Activated naive CD4-positive, alpha-beta T cell treated with anti-CD3 and anti-CD28 coated beads, Interleukin-2, amount 50 U/mL, for 72 hours (primary cell): ENCODE results near the gene TCF4. TPM values are rescaled to one million over a fixed set of nuclear protein-coding genes. Genes with fewer than 3 reads are reported as not detected.

Source experiments
- ATAC-seq, 2 donors: fragments of 150-1000 bp; cut with Tn5 transposase; 2 replicates each; pipeline ENCODE4 v1.10.0; 2021; ENCODE audit warnings: mild to moderate bottlenecking in 2 of 2, moderate library complexity in 2 of 2
- DNase-seq, 2 donors: peaks; one replicate each; pipeline ENCODE4 v3.0.0; 2021 to 2022; ENCODE audit warnings: low spot score in 2 of 2
- H3K27ac Mint-ChIP-seq, 2 donors: one replicate each; pipeline ENCODE4 v1.8.0; 2022; ENCODE audit warnings: mild to moderate bottlenecking in 2 of 2, mixed read lengths in 2 of 2
- H3K36me3 Mint-ChIP-seq, 2 donors: one replicate each; pipeline ENCODE4 v1.8.0; 2022; ENCODE audit warnings: mixed read lengths in 2 of 2
- H3K9me3 Mint-ChIP-seq, 2 donors: one replicate each; pipeline ENCODE4 v1.8.0; 2022; ENCODE audit warnings: mixed read lengths in 2 of 2
- total RNA-seq, 2 donors: library from RNA; stranded (reverse); gene quantifications; one replicate each; pipeline ENCODE4 v1.2.3, GENCODE V29; 2022

The TCF4 gene
- total RNA-seq, 2 donors from 2014 or later: 0.46 to 1.6 TPM

DNA sequence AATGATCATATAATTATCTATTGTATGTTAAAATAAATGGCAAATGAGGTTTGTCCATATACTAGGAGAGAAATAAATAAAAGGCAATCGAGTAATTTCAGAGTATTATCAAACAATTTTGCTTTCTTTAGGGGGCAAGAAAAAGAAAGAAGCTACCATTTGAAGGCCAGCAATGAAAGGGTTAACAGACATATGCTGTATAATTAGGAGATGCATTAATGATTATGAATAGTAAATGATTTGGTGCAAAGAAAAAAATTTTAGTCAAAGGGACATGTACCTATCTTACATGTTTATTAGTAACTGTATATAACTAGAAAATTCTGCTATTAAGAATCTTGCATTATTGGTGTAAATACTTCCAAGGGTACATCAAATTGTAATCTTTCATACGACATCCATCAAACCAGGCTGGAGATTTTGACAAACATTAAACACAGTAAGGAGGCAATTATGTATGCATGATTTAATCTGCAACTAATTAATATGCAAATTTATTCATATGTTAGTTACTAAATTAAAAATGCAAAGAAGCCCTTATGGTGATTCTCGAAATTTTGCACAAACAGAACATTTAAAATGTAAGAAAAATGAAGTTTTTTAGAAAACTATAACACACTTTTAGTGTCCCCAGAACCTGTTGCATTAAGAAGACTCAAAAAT is 251.4 kb downstream of the TCF4 start:
- no peak for ATAC-seq
- Mint-ChIP-seq H3K9me3 (no peaks in the 10 kb centered on the region), H3K27ac (no peak overlapping the region), H3K36me3 (no peaks in the 10 kb centered on the region)
- DNase-seq: no peak

DNA sequence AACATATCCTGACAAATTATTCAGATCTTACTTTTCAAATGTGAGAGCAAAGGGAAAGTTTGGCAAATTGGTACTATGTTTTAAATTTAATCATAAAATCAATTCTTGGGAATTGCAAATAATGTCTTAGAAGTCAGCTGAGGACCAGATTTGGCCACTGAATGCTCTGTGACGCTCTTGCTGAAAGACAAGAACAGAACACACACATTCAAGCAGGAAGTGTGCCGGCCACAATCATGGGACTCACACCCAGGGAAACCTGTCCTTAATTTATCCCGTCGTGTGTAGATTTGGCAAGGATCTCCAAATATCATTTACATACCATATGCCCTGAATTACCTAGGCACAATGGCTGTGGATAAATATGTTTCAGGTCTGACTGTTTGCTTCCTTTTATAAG is 253.1 kb downstream of the TCF4 start:
- no peaks in the 10 kb centered on the region for H3K9me3 Mint-ChIP-seq

DNA sequence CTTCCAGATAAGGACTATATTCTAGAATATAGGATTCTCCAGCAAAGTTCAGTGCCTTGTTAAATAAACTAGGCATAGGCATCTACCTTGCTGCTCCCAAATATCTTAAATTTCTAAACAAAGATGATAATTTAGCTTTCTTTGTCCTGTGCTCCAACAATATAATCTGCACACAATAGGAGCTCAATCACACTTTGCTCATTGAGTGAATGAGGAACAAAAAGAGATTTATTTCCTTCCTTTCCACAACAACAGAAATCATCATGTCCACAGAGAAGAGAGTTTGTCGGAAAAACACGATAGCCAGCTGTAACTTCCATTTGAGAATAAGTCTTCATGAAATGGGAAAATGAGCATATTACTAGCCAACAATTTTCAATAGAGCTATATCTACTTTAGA is 256.7 kb downstream of the TCF4 start:
- no peak for DNase-seq
- H3K36me3 Mint-ChIP-seq: no peaks in the 10 kb centered on the region
- no peak for ATAC-seq
- H3K9me3 Mint-ChIP-seq: no peaks in the 10 kb centered on the region
- no peak overlapping the region for H3K27ac Mint-ChIP-seq

More for the DNA sequence above, 253.1 kb downstream of the TCF4 start:
- DNase-seq (no peak), ATAC-seq (no peak)
- Mint-ChIP-seq H3K27ac (no peak overlapping the region), H3K36me3 (no peaks in the 10 kb centered on the region)

DNA sequence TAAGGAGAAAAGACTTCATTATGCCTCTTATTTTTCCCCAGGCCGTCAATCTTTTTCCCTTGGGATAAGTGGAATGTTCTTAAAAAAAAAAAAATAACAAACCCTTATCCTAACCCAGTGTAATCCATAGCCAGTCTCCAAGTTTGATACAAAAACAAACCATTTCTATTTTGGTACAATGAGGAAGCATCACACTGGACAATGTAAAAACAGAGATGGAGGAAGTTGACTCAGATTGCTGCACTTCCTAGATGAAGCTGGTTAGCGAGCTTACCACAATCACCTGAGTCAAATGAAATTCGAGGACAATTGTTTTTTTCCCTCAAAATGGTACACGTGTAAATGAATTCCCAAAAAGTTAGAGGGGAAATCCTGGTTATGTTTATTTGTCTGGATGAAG is 259.7 kb downstream of the TCF4 start:
- Mint-ChIP-seq H3K36me3 (no peaks in the 10 kb centered on the region), H3K9me3 (no peaks in the 10 kb centered on the region), H3K27ac (no peak overlapping the region)
- no peak for ATAC-seq
- no peak for DNase-seq

DNA sequence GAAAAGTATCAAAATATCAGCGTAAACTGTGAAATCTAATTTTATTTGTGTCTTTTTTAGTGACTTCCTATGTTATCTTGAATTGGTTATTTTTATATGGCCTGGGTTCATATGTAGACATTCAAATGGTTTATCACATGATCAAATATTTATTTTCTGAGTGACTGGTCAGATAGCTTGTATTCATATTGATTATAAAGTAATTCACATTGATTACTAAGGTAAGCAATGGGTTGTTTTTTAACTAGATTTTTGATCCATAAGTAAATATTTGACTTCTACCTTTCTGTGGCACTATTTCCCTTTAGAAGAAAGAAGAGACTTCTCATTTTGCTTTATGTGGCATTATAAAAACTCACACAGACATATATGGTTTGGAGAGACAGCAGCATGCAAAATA is 260.5 kb downstream of the TCF4 start:
- no peak for DNase-seq
- Mint-ChIP-seq H3K9me3 (no peaks in the 10 kb centered on the region), H3K27ac (no peak overlapping the region)

DNA sequence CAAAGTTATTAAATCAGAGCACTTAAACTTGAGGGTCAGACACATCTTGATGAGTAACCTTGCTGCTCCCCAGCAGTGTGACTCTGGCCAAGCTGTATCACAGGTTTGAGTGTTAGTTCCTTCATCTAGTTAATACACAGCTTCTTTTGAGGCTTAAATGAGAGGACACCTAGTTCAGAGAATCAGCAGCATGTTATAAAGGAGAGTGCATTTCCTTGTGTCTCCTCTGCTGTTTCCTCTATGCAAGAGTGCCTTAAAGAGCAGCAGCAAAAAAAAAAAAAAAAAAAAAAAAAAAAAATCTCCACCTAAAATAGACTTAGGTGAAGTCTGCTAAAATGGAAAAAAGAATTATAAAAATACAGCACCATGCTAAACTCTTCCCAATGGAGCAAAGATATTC is 261.9 kb downstream of the TCF4 start:
- Mint-ChIP-seq H3K9me3 (no peaks in the 10 kb centered on the region), H3K27ac (no peak overlapping the region), H3K36me3 (no peaks in the 10 kb centered on the region)
- ATAC-seq (no peak), DNase-seq (no peak)

More for the DNA sequence above, 260.5 kb downstream of the TCF4 start:
- no peaks in the 10 kb centered on the region for H3K36me3 Mint-ChIP-seq
- no peak for ATAC-seq

DNA sequence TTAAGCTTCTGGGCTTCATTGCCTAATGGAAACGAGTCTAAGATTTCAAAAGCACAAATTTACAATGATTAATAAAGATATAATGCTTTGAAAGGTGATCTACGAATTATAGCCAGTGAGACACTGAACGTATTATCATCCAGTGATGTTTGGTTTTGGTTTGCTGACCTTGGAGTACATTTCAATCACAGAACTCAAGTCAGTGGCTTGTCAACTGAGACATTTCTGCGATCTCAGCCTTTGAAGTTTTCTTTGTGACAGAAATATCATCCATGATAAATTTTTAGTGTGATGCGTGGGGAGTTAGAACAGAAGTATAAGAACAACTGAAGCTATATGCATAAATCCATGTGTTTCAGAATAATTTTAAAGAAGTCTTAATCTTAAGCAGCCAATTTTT is 263.8 kb downstream of the TCF4 start:
- no peak overlapping the region for H3K27ac Mint-ChIP-seq
- no peaks in the 10 kb centered on the region for H3K36me3 Mint-ChIP-seq
- DNase-seq: no peak
- no peaks in the 10 kb centered on the region for H3K9me3 Mint-ChIP-seq
- ATAC-seq: no peak

DNA sequence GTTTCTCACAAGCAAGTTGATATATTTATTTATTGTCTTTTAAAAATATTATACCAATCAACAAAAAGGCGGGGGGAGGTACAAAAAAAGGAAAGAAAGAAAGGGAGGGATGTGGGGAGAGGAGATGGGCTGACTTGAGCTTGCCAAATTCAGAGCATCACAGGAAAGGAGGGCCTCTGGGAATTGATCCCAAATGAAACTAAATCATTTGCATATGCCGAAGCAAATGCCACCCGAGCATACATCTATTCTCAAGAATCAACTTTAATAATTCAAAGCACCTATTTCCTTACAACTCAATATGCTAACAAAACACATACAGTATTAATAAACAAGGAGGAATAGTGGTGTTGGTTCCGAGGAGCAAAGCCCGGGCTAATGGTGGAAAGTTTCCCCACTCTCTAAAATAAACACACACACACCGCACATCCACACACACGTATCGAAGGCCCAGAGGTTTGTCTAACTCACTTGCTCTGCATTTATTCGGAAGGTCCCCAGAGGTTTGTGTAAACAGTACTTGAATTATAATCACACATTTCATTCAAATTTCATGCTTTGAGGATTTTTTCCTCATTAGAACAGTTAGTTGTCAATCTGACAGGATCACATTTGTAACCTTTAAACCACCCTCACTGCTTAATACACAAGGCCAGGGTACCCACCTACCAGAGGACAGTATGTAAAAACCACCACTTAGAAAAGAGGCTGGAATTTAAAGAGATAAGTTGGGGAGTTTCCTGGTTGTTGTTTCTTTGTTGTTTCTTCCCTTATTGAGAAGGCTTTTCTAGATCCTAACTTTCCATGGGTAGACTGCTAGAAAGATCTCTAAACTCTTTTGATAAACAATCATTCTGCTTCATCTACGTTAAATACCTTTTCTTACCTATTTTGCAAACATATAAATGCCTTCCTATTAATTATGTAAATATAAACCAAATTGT is 264.7 kb downstream of the TCF4 start:
- ATAC-seq (no peak), DNase-seq (no peak)
- H3K27ac Mint-ChIP-seq: no peak overlapping the region
- no peaks in the 10 kb centered on the region for H3K9me3 Mint-ChIP-seq
- no peaks in the 10 kb centered on the region for H3K36me3 Mint-ChIP-seq

DNA sequence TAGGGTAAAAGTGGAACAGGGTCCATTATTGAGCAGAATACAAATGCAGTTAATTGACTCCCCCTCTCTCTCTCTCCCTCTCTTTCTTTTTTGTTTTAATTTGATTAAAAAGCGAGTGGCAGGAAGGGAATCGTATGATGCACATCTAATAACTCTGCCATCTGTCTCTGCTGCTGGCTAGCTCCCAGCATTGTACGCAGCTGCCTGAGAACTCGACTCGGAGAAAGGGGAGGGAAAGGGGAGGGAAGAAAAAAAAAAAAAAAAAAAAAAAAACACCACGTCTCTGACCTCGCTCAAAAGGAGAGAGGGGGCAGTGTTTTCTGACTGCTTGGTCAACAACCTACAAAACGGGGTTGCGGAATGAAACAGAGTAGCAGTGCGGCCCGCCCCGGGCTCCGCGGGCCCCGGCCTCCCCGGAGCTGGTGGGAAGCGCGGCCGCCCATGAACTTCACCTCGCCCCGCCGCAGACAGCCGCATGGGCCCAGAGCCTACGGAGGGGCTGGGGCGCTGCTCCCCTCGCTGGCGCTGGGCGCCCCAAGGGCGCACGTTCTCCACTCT is 265.7 kb downstream of the TCF4 start:
- DNase-seq (no peak), ATAC-seq (peak in 1 of 2 donors; percentile 50)

DNA sequence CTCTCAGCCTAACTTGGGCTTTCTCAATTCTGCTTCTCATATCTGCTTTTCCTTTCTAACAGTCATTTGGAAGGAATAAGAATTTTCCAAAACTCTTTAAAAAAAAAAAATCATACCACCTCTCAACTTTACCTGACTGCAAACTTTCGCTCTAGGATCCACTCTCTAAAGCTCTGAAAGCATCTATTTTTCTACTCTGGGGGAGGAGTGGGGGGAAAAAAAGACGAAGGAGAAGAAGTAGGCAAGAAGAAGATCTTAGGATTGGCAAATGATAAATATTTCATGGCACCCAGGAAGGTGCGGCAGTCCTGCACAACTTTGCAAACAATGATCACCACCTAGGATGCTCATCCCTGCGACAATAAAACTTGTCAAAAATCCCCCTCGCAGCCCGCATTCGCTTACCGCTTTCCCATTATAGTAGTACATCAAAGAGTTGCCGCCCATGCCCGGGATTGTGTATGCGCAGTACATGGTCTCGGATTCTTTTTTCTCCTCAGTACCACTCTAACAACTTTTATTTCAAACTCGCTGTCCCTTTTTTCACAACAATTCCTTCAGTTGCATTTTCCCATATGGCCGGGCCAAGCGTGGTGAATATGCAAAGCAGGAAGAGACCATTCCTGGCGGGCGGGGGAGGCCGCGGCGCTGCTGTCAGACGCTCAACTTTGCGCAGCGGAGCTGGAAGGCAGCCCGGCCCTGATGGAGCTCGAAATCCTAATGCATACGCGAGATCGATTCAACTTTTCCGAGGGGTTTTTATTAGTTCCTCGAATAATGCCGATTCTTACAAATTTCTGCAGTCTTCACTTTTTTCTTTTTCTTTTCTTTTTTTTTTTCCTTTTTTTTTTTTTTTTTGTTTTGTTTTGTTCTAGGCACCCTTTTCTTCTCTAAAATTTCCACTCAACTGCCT is 266.5 kb downstream of the TCF4 start:
- Mint-ChIP-seq H3K27ac (no peak overlapping the region), H3K9me3 (no peaks in the 10 kb centered on the region), H3K36me3 (no peaks in the 10 kb centered on the region)
- peak in 1 of 2 donors; percentile 17 for DNase-seq
- ATAC-seq: peak; percentile 39 to 51

More for the DNA sequence above, 265.7 kb downstream of the TCF4 start:
- Mint-ChIP-seq H3K9me3 (no peaks in the 10 kb centered on the region), H3K36me3 (no peaks in the 10 kb centered on the region), H3K27ac (no peak overlapping the region)

DNA sequence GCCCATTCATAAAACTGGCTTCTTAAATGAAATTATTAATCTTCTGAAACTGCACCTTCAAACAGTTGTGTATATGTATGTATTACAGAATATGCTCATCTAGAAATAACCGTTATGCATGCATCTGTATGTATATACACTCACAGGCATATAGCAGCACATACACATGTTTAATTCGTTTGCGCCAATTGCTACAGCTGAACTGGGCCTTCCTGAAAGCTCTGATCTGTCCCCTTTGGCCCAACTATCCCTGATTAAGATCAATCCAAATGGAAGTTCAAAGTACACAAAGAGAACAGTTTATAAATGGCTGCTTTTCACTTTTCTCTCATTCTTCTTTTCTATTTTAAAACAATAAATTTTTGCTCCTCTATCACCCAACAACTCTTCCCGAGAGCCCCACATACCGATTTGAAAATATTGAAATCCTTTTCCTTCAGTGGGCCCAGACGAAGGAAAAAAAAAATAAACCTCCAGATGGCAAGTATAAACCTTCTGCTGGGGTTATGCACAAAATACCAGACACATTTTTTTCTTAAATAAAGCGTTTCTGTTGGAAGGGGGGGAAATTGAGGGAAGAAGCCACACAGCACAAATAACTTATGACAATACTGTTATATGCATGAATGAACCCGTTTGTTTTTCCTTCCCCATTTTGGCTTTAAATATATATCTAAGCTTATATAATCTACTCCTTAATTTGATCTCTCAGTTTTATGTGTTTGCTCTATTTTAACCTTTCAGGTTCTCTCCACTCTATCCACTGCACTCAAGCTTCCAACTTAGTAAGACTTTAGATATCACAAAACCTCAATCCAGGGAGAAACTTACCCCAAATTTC is 267.3 kb downstream of the TCF4 start:
- Mint-ChIP-seq H3K27ac (no peak overlapping the region), H3K36me3 (no peaks in the 10 kb centered on the region), H3K9me3 (no peaks in the 10 kb centered on the region)
- ATAC-seq: no peak
- no peak for DNase-seq

DNA sequence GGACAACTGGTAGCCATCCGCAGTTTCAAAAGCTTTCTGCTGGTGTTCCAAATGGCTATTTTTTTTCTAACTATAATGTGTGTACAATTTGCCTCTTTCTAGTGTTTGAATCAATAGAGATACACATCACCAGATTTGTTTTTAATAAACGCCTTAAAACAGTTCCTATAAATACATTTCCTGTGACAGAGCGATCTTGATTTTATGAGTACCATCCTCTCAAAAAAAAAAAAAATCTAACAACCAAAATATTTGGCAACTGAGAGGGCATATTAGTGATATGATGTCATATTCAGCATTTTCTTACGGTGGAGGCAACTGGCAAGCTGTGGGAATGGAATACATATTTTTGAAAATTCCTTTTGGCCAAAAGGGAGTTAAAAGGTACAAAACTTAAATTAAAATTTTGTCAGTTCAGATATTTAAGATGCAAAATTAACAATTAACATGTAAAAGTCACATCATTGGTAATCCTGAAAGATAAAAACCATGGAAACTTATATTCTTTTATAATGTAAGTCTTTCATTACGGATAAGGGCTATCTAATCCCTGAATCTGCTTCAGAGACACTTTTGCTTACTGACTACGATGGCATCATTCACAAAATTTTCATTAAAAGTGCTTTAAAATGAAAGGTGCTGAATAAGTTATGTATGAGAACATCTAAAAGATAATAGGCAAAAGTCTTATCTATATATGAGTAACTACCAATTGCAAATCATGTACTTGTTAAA is 268.4 kb downstream of the TCF4 start:
- no peak for DNase-seq
- Mint-ChIP-seq H3K27ac (no peak overlapping the region), H3K36me3 (no peaks in the 10 kb centered on the region), H3K9me3 (no peaks in the 10 kb centered on the region)
- ATAC-seq: no peak

DNA sequence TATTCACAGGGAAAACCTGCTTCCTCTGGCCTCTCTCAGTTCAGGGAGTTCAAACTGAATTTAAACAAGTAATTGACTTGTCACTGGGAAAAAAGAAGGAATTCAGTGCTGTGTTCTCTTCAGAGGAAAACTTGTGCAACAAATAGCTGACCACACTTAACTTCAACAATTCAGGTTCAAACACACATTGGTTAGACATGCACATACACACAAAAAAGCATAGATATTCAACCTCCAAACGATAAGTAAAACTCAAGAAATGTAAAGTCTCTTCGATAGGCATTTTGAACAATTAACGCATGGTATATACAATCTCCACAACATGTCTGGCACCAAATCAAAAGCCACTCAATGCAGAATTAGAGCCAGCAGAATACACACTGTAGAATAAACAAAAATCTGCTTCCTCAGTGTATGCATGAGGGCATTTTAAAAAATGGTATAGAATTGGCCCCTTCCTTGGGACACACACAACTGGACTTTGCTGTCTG is 269.0 kb downstream of the TCF4 start:
- ATAC-seq: no peak

DNA sequence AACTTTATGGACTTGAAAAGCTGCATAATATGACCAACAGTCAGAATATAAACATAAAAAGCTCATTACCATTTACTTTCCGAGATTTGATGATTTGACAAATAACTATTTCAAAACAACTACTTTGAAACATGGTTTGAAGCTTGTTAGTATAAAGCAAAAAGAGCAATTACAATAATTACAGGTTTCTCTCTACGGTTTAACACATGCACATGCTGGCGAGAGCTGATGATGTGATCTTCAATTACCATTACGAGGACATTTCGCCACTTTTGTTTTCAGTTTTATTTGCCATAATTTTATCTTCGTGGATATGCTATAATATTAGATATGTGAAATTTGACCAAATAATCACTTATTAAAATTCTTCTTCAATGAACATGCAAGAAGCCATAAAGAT is 270.1 kb downstream of the TCF4 start:
- H3K36me3 Mint-ChIP-seq: no peaks in the 10 kb centered on the region
- DNase-seq (no peak), ATAC-seq (no peak)
- no peak overlapping the region for H3K27ac Mint-ChIP-seq
- no peaks in the 10 kb centered on the region for H3K9me3 Mint-ChIP-seq

More for the DNA sequence above, 269.0 kb downstream of the TCF4 start:
- H3K9me3 Mint-ChIP-seq: no peaks in the 10 kb centered on the region
- no peak for DNase-seq
- H3K27ac Mint-ChIP-seq: no peak overlapping the region
- no peaks in the 10 kb centered on the region for H3K36me3 Mint-ChIP-seq

DNA sequence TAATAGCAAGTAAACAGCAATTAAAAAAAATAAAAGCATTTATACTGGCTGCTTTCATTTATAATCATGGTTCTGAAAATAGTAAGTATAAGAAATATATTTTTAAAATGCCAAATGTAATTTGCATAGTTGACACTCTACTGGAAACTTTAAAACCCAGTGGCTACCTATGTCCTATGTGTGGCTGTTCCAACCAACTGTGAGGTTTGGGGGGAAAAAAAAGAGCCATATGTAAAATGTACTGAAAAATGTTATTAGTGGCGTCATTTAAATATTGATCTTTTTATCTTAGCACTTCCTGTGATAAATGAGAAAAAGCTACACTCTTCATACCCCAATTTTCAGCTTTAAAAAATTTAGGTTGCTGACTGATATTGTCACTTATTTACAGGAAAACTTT is 270.7 kb downstream of the TCF4 start:
- no peak for DNase-seq
- H3K27ac Mint-ChIP-seq: no peak overlapping the region
- no peak for ATAC-seq
- no peaks in the 10 kb centered on the region for H3K9me3 Mint-ChIP-seq
- no peaks in the 10 kb centered on the region for H3K36me3 Mint-ChIP-seq
